Activated CD8-positive, alpha-beta memory T cell treated with anti-CD3 and anti-CD28 coated beads, Interleukin-2, amount 50 U/mL, for 48 hours (primary cell): ENCODE results near the gene SDR39U1.
A peak's percentile ranks its signal among the peaks of the same experiment; 100 is the strongest.

Source experiments
- DNase-seq: peaks from one replicate; pipeline ENCODE4 v3.0.0-alpha.2; 2020

The SDR39U1 gene

GRCh38 chr14:24441485-24441884, 1.1 kb downstream of the SDR39U1 start:
- DNase-seq: no peak

- no peak for DNase-seq
Observed at GRCh38 chr14:24440606-24441399, 1.8 kb downstream of the SDR39U1 start.

DNA sequence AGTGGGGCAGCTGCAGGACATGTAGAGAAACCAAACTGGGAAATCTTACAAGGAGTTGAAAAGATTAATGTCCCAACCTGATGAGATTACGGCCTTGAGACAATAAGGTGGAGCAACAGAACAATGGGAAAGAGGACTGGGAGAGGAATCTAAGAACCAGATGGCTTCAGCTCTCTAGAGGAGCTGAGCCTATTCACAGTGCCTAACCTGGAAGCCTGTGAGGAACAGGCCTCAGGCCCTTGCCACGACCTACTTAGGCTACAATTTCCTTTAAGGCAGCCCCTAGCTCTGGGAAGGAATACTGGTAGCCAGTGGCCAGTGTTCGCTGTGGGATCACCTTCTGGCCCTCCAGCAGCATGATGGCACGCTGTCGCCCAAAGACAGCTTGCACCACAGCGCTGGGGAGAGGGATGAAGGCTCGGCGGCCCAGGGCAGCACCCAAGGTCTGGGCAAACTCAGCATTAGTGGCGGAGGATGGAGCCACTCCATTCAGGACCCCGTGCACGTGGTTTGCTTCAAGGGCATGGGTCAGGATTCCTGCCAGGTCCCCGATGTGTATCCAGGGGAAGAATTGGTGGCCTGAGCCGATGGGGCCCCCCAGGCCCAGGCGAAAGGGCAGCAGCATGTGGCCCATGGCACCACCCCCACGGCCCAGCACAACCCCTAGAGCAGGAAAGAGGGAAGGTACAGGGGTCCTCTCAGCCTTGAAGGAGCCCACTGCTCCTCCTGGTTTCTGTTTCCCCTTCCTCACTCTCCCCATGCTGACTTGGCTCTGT, 2.6 kb downstream of the SDR39U1 start:
- DNase-seq: no peak

DNA sequence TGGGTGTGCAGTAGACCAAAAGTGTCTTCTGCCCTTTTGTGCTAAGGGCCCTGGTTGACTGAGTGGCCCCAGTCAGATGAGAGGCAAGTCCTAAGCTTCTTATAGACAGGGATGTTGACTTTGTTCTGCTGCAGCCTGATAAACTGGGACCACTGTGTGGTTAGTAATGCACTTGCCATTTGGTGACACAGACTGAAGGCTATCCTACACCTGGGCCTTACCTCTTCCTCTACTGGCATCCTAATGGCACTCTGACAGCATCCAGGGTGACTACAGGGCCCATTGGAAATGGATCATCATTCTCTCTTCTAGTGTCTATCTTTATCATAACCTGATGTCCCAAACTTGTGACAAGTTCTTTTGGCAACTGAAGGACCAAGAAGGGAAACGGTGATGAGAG, 3.3 kb downstream of the SDR39U1 start:
- DNase-seq: no peak

- DNase-seq: no peak
Observed at GRCh38 chr14:24438223-24439097, 4.1 kb downstream of the SDR39U1 start.

- DNase-seq: no peak
Observed at GRCh38 chr14:24437736-24438067, 4.9 kb downstream of the SDR39U1 start.

DNA sequence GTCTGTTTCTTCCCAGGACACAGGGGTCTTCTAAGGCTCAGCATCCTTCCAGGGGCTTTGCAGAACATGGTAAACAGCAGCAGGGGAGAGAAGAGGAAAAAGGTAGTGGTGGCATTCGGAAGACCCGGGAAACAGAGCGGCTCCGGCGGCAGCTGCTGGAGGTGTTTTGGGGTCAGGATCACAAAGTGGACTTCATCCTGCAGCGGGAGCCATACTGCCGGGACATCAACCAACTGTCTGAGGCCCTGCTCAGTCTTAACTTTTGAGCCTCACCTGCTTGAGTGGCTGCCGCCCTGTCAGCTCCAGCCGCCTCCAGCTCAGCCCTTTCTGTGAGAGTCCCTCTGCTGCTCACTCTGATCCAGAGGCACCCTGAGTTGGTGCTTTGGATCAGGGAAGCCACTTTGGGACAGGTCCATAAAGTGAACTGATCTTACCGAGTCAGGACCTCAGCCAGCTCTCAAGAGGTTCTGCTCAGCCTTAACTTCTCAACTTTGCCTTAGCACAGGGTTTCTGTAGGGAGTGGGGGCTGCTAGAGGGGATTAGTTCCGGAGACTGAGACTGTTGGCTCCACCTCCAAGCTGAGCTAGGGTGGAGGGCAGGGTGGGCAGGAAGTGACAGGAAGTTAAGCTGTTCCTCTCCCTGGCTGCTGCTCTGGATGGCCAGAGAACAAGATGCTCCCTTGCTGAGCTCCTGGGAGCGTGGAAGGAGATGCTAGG, 5.4 kb downstream of the SDR39U1 start:
- no peak for DNase-seq

GRCh38 chr14:24436355-24437019, 6.1 kb downstream of the SDR39U1 start:
- DNase-seq: no peak

GRCh38 chr14:24435998-24436354, 6.6 kb downstream of the SDR39U1 start:
- DNase-seq: no peak

GRCh38 chr14:24435192-24435810, 7.3 kb downstream of the SDR39U1 start:
- no peak for DNase-seq

DNA sequence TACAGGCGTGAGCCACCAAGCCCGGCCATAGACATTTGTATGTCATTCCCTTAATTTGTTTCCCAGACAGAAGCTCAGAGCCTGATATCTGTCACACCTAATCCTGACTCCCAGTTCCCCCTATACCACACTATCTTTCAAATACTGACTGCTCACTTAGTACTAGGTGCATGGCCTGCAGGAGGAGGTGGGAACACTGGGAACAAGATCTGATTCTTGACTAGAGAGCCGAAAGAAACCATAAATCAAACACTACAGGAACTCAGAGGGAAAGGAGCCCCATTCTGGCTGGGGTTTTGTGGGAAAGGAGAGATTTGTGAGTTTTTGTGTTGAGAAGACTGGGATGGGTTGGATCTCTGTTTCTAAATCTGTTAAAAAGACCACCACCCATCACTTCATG, 7.9 kb downstream of the SDR39U1 start:
- no peak for DNase-seq

- DNase-seq: no peak
Observed at GRCh38 chr14:24434036-24434435, 8.5 kb downstream of the SDR39U1 start.

GRCh38 chr14:24432259-24433131, 10.1 kb downstream of the SDR39U1 start:
- DNase-seq: peak; percentile 40

DNA sequence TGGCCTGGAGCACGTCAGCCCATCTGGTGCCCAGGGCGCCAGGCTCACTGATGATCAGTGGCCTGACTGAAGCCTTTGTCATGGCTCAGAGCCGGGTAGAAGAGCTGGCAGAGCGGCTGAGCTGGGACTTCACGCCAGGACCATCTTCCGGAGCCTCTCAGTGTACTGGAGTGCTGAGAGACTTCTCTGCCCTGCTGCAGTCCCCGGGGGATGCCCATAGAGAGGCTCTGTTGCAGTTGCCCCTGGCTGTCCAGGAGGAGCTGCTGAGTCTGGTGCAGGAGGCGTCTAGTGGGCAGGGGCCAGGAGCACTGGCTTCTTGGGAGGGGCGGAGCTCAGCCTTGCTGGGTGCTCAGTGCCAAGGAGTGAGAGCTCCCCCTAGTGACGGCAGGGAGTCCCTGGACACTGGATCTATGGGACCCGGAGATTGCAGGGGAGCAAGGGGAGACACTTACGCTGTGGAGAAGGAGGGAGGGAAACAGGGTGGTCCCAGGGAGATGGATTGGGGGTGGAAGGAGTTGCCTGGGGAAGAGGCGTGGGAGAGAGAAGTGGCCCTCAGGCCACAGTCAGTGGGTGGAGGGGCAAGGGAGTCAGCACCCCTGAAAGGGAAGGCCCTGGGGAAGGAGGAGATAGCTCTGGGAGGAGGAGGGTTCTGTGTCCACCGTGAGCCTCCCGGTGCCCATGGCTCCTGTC, 10.9 kb downstream of the SDR39U1 start:
- DNase-seq: peak; percentile 95

DNA sequence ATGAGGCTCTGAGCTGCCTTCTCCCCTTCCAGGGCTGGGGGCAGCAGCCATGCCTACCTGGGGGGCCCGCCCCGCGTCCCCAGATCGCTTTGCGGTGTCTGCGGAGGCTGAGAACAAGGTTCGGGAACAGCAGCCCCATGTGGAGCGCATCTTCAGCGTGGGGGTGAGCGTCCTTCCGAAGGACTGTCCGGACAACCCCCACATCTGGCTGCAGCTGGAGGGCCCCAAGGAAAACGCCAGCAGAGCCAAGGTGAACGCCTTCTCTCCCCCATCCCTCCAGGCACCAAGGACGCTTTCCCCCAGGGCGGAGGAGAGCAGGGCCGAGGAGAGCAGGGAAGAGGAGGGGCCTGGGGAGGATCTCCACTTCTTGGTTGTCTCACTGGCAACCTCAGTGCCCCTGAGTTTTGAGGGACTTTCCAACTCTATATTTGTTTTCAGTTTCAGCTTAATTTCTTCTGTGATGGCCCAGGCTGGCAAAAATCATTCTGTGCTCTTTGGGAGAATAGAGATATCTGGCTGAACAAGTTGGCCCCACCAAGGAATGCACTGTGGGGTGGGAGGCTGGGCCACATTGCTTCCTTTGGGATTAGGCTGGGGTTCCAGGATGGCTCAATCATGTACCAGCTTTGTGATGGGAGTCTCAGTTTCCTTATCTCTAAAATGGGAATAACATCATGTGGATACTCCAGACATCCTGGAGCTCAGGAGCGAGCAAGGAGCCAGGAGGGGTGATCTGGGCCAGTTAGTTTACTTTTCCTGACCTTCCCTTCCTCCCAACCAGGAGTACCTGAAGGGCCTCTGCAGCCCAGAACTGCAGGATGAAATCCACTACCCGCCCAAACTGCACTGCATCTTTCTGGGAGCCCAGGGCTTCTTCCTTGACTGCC, 11.7 kb downstream of the SDR39U1 start:
- DNase-seq: no peak

- DNase-seq: peak; percentile 82
Observed at GRCh38 chr14:24430143-24430681, 12.4 kb downstream of the SDR39U1 start.

- peak; percentile 91 for DNase-seq
Observed at GRCh38 chr14:24429395-24430142, 13.0 kb downstream of the SDR39U1 start, which contains the start of the genes CBLN3 and KHNYN. CBLN3 (minus strand) TSS chr14:24429668; CDS start chr14:24429054, 614 bp downstream. KHNYN (plus strand) TSS chr14:24429954; CDS start chr14:24430731, 777 bp downstream.
